HG02840 (cell line): ENCODE measurements around the gene CDC45.

Experiments
- ATAC-seq: cut with Tn5 transposase; IDR thresholded peaks from one replicate; pipeline ENCODE4 v1.9.1; 2021; ENCODE audit warnings: mild to moderate bottlenecking, moderate library complexity, moderate number of reproducible peaks; ENCODE audit not compliant: unreplicated experiment, low FRiP score

Gene CDC45

GRCh38 chr22:19466848-19467752, 12.6 kb upstream of the CDC45 start:
- ATAC-seq: no peak

DNA sequence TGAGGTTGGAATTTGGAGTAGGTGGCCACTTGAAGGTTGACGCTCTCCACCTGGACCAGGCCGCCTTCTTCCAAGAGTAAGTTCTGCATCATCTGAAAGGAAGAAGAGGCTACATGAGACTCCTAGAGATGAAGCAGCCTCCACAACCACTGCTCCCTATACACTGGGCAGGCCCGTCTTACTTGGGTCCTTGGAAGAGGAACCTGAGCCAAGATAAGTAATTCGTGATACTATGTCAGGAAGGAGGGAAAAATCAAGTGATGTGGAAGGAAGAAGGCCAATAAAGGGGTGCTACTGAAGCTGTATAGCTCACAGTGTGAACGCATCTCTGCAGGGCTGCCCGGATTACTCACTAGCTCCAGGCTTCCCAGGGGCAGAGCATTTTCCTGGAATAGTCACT, 11.8 kb upstream of the CDC45 start:
- no peak for ATAC-seq

DNA sequence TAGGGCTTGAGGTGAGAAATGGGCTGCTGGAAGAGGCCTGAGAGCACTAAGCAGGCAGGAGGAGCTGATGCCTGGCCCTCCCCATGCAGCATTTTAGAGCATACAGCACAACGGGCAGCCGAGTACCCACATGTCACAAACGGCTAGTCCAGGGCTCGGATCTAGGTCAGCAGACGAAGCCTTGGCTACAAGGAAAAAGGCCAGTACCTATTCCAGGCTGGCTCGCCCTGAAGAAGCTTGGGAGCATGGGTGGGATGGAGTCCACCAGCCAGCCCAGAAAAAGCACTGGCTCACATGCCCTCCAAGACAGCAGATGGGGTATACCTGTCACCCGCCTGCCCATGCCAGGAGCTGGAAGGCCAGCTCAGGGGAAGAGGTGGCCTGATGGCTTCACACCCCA, 10.3 kb upstream of the CDC45 start:
- ATAC-seq: no peak

GRCh38 chr22:19470010-19470409, 9.7 kb upstream of the CDC45 start:
- ATAC-seq: no peak

DNA sequence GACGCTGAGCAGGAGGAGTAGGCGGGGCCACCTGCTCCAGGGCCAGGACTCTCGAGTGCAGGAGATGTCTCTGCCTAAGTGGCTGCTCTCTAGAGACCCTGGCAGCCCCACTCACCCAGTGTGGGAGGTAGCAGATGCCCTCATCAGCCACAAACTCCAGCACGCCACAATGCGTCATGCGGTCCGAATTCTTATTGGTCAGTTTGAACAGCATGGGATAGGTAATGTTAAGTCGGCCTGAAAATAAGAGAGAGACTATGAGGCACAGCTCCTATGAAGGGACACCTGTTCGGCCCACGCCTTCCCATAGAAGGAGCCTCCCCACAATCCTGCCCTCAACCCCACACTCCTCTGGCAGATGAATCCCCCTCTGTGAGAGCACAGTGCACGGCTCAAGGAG, 8.1 kb upstream of the CDC45 start:
- ATAC-seq: no peak

GRCh38 chr22:19472233-19472632, 7.5 kb upstream of the CDC45 start:
- no peak for ATAC-seq

- ATAC-seq: no peak
Measured at GRCh38 chr22:19473578-19473977, 6.1 kb upstream of the CDC45 start.

DNA sequence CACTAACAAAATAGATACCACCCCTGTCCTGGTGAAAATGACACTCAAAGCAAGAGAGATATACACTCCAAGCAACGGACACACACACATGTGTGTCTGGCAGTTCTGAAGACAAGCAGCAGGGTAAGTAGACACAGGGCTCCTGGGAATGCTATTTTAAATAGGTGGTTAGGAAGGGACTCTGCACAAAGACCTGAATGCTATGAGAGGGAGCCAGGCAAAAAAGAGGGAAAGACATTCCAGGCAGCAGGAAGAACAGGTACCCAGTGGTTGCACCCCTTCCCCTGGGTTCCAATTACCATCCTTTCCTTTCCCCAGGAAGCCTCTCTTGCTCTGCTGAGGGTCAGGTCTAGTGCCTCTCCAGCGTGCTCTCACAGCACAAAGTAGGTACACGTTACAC, 3.7 kb upstream of the CDC45 start:
- no peak for ATAC-seq

DNA sequence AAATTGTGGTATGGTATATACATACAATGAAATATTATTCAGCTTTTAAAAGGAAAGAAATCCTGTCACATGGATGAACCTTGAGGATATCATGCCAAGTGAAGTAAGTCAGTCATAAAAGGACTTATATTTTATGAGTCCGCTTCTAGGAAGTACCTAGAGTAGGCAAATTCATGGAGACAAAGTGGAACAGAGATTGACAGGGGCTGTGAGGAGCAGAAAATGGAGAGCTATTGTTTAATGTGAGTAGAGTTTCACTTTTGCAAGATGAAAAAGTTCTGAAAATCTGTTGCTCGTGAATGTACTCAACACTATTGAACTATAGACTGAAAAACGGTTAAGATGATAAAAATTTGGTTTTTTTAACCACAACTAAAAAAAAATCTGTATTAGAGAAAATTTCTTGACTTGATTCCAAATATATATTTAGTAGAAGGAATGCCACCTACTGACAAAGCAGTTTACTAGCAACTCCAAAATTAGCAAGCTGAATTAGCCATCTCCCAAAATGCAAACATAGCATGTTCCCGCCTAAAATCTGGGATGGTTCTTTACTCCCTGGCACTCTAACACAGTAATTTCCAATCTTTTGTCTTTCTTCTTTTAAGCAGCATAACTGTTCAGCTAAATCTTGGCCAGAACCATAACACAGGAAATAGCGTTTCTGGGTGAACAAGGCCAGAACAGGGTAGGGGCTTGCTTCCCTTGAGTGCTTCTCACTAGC, 2.2 kb upstream of the CDC45 start:
- ATAC-seq: no peak

DNA sequence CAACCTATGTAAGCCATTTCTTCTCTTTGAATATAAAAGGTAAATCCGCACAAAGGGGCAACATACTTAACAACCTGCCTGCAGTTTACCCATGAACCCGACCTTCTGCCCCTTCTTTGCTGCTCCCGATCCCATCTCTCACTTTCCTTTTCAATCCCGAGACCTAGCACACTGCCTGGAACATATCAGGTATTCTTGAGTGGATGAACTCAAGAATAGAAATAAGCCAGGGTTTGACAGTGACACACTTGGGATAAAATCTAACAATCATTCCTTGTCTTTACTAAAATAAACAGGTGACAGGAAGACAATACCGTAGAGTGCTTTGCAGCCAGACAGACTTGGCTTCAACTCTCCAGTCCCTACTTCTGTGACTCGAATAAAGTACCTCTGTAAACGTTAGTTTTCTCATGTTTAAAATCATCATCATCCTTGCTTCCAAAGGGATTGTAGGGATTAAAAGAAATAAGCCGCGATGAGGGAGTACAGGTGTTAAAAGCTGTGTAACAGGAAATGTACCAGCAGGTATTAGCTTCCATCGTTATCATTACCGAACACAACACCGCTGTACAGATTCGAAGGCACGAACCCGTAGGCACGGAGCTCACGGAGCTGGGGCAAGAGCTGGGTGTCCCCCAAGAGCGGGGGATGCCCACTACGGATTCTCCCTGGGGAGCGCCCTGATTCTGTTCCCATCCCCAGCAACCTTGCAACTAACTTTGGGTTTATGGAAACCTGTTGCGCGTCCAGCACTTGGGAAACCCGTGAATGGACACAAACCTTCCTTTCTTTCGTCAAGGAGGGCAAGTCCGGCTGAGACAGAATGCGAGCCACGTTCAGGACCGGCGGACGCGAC, 1.4 kb upstream of the CDC45 start:
- ATAC-seq: no peak

- ATAC-seq: peak; percentile 45
Measured at GRCh38 chr22:19478901-19479354, 792 bp upstream of the CDC45 start, which contains the start of gene UFD1. TSS of gene UFD1 (minus strand) at chr22:19479193. CDS start at chr22:19479085, 108 bp downstream.

GRCh38 chr22:19480173-19480568, 451 bp downstream of the CDC45 start:
- no peak for ATAC-seq

- ATAC-seq: no peak
Measured at GRCh38 chr22:19480789-19481188, 1.1 kb downstream of the CDC45 start.

- ATAC-seq: no peak
Measured at GRCh38 chr22:19482297-19482696, 2.6 kb downstream of the CDC45 start.

GRCh38 chr22:19483481-19484244, 3.9 kb downstream of the CDC45 start:
- no peak for ATAC-seq

- ATAC-seq: no peak
Measured at GRCh38 chr22:19488285-19488684, 8.6 kb downstream of the CDC45 start.

GRCh38 chr22:19488884-19489843, 9.4 kb downstream of the CDC45 start:
- no peak for ATAC-seq

GRCh38 chr22:19490628-19491230, 11.0 kb downstream of the CDC45 start:
- ATAC-seq: no peak
